HEK293T (cell line): ENCODE results near the gene ZC3H13.
"Not testable (repeated sequence)": the region's sequence is repeated elsewhere in the genome, so short reads cannot be mapped to it uniquely, and the experiment has no call there.

Experiments
- CTCF ChIA-PET: fragments of 350-600 bp; formaldehyde crosslinking; extraction: SDS; loops from one replicate; lab custom pipeline; 2021; ENCODE audit warnings: antibody characterized with exemption, inconsistent platforms; lab: Yijun Ruan, JAX
- POLR2A ChIA-PET: fragments of 350-600 bp; formaldehyde crosslinking; extraction: SDS; loops from one replicate; lab custom pipeline; 2020; ENCODE audit warnings: antibody characterized with exemption, inconsistent platforms; lab: Yijun Ruan, JAX
- DNase-seq: peaks from one replicate; pipeline ENCODE4 v3.0.0; 2012; ENCODE audit warnings: mixed read lengths; ENCODE audit errors: extremely low spot score
- ARNT ChIP-seq: fragments of 450-650 bp; IDR thresholded peaks from 2 replicates; pipeline ENCODE4 v1.6.1; 2017; ENCODE audit warnings: mild to moderate bottlenecking
- BHLHE40 ChIP-seq: fragments of 450-650 bp; IDR thresholded peaks from 2 replicates; pipeline ENCODE4 v1.6.1; 2016; ENCODE audit warnings: mild to moderate bottlenecking, moderate library complexity, borderline replicate concordance
- CTBP1 ChIP-seq: fragments of 450-650 bp; IDR thresholded peaks from 2 replicates; pipeline ENCODE4 v1.6.1; 2016; ENCODE audit warnings: borderline replicate concordance
- ELF4 ChIP-seq: fragments of 450-650 bp; IDR thresholded peaks from 2 replicates; pipeline ENCODE4 v1.6.1; 2017; ENCODE audit warnings: antibody characterized with exemption
- FOXA1 ChIP-seq: fragments of 450-650 bp; IDR thresholded peaks from 2 replicates; pipeline ENCODE4 v1.6.1; 2016; ENCODE audit warnings: mild to moderate bottlenecking
- FOXK2 ChIP-seq: fragments of 450-650 bp; IDR thresholded peaks from 2 replicates; pipeline ENCODE4 v1.6.1; 2016; ENCODE audit warnings: mild to moderate bottlenecking
- FOXM1 ChIP-seq: fragments of 450-650 bp; IDR thresholded peaks from 2 replicates; pipeline ENCODE4 v1.6.1; 2017; ENCODE audit warnings: mild to moderate bottlenecking, borderline replicate concordance
- HDGF ChIP-seq: fragments of 450-650 bp; IDR thresholded peaks from 2 replicates; pipeline ENCODE4 v1.6.1; 2017; ENCODE audit warnings: antibody characterized with exemption, borderline replicate concordance
- L3MBTL2 ChIP-seq: fragments of 450-650 bp; conservative IDR thresholded peaks from 2 replicates; pipeline ENCODE4 v1.6.1; 2016; ENCODE audit warnings: mild to moderate bottlenecking
- LEF1 ChIP-seq: fragments of 450-650 bp; IDR thresholded peaks from 2 replicates; pipeline ENCODE4 v1.6.1; 2017; ENCODE audit warnings: mild to moderate bottlenecking, borderline replicate concordance
- NFRKB ChIP-seq: fragments of 450-650 bp; IDR thresholded peaks from 2 replicates; pipeline ENCODE4 v1.6.1; 2016; ENCODE audit warnings: mild to moderate bottlenecking, moderate library complexity
- PKNOX1 ChIP-seq: fragments of 450-650 bp; IDR thresholded peaks from 2 replicates; pipeline ENCODE4 v1.6.1; 2016
- SP1 ChIP-seq: fragments of 450-650 bp; IDR thresholded peaks from 2 replicates; pipeline ENCODE4 v1.6.1; 2017
- SUZ12 ChIP-seq: fragments of 450-650 bp; IDR thresholded peaks from 2 replicates; pipeline ENCODE4 v1.6.1; 2016; ENCODE audit warnings: mild to moderate bottlenecking
- TARDBP ChIP-seq: fragments of 450-650 bp; IDR thresholded peaks from 2 replicates; pipeline ENCODE4 v1.6.1; 2016
- ZNF384 ChIP-seq: fragments of 450-650 bp; IDR thresholded peaks from 2 replicates; pipeline ENCODE4 v1.6.1; 2016

ZC3H13 gene

GRCh38 chr13:46006688-46007452, 45.7 kb downstream of the ZC3H13 start:
- ChIA-PET CTCF (no interaction called here), POLR2A (no interaction called here)
- DNase-seq = no peak

GRCh38 chr13:46004491-46004890, 48.1 kb downstream of the ZC3H13 start:
- POLR2A ChIA-PET = no interaction called here
- TF ChIP-seq BHLHE40 = no peak
- TF ChIP-seq L3MBTL2 = no peak
- CTCF ChIA-PET = no interaction called here
- DNase-seq = no peak

More at GRCh38 chr13:46006688-46007452, 45.7 kb downstream of the ZC3H13 start:
- TF ChIP-seq SP1 (no peak), TARDBP (no peak), NFRKB (no peak), CTBP1 (no peak), FOXK2 (no peak), LEF1 (no peak), PKNOX1 (no peak), ELF4 (no peak), L3MBTL2 (no peak), SUZ12 (no peak), ARNT (no peak)

GRCh38 chr13:45996631-45997030, 55.9 kb downstream of the ZC3H13 start:
- ChIA-PET POLR2A (no interaction called here), CTCF (no interaction called here)
- TF ChIP-seq ARNT = no peak
- TF ChIP-seq TARDBP = no peak
- no peak for TF ChIP-seq ELF4
- TF ChIP-seq SUZ12 = no peak
- TF ChIP-seq LEF1 = no peak
- no peak for TF ChIP-seq L3MBTL2
- no peak for DNase-seq

- no peak for DNase-seq
- TF ChIP-seq ELF4 (no peak), SP1 (no peak), ARNT (no peak), BHLHE40 (no peak)
- CTCF ChIA-PET = no interaction called here
- POLR2A ChIA-PET = no interaction called here
Observed at GRCh38 chr13:45995245-45995644, 57.3 kb downstream of the ZC3H13 start.

GRCh38 chr13:45994752-45995151, 57.8 kb downstream of the ZC3H13 start:
- POLR2A ChIA-PET = no interaction called here

GRCh38 chr13:45989607-45990006, 62.9 kb downstream of the ZC3H13 start:
- DNase-seq = no peak
- ChIA-PET POLR2A (no interaction called here), CTCF (no interaction called here)
- TF ChIP-seq CTBP1 (no peak), LEF1 (no peak), PKNOX1 (no peak), NFRKB (no peak), FOXM1 (no peak), BHLHE40 (no peak), SUZ12 (no peak), ARNT (no peak), FOXA1 (no peak), L3MBTL2 (no peak), FOXK2 (no peak), SP1 (no peak), ZNF384 (no peak), ELF4 (no peak)

More at GRCh38 chr13:45994752-45995151, 57.8 kb downstream of the ZC3H13 start:
- CTCF ChIA-PET = no interaction called here
- TF ChIP-seq ARNT (no peak), CTBP1 (no peak), FOXK2 (no peak), SP1 (no peak), SUZ12 (no peak), LEF1 (no peak), HDGF (no peak), FOXM1 (no peak), TARDBP (no peak), BHLHE40 (no peak)
- no peak for DNase-seq

GRCh38 chr13:45981127-45981526, 71.4 kb downstream of the ZC3H13 start:
- POLR2A ChIA-PET, CTCF ChIA-PET, DNase-seq: not testable (repeated sequence)

GRCh38 chr13:45975337-45975736, 77.2 kb downstream of the ZC3H13 start:
- POLR2A ChIA-PET = no interaction called here
- TF ChIP-seq ELF4 (no peak), SP1 (no peak), FOXK2 (no peak), CTBP1 (no peak), L3MBTL2 (no peak), FOXM1 (no peak), ZNF384 (no peak), HDGF (no peak)
- DNase-seq = no peak
- CTCF ChIA-PET = interaction anchor here (0.7 kb wide), 1 partner anchor 512 kb away, joined by 3 read pairs; no protein-coding TSS in a partner anchor
